ENCODE data around the gene ITGBL1. TPM values are rescaled to one million over a fixed set of nuclear protein-coding genes. Genes with fewer than 3 reads are reported as not detected.

ITGBL1 gene
- total RNA-seq, 6 experiments from 2014 or later, result 0.64 to 3.8 (median 1.6) TPM

- 57% methylated on average over 2 of the region's 2 CpGs for WGBS (ENCODE audit: insufficient coverage, low coverage, low lambda C conversion rate, missing lambda C conversion rate)
- intact Hi-C loops (cut with DNase I), result no loop called here
- ATAC-seq (no peak), DNase-seq (no peak)
- Histone ChIP-seq H3K27me3 (peaks cover 0 to 4% of the 10 kb centered on the region in 2 donors), H3K4me1 (peaks cover 0 to 4% (median 0%) of the 10 kb centered on the region in 4 donors), H3K4me3 (no peak overlapping the region), H3K27ac (no peak overlapping the region), H3K36me3 (no peaks in the 10 kb centered on the region), H3K9me3 (no peaks in the 10 kb centered on the region)
- TF ChIP-seq POLR2A (IDR thresholded peaks at IDR 0.05) (no peak), CTCF (IDR thresholded peaks at IDR 0.05) (no peak)
Measured at GRCh38 chr13:101454767-101455166, 2.3 kb downstream of the ITGBL1 start.

GRCh38 chr13:101455863-101456262 is 3.4 kb downstream of the ITGBL1 start:
- 30% methylated on average over 3 of the region's 3 CpGs for WGBS (ENCODE audit: insufficient coverage, low coverage, low lambda C conversion rate, missing lambda C conversion rate)
- H3K27ac ChIP-seq, result no peak overlapping the region
- DNase-seq, result no peak
- ATAC-seq, result no peak
- no peak for TF ChIP-seq CTCF (IDR thresholded peaks at IDR 0.05)
- no peak for TF ChIP-seq POLR2A (IDR thresholded peaks at IDR 0.05)
- no peaks in the 10 kb centered on the region for H3K9me3 ChIP-seq
- peaks cover 0 to 4% of the 10 kb centered on the region in 2 donors for H3K27me3 ChIP-seq
- no peak overlapping the region for H3K4me3 ChIP-seq
- H3K36me3 ChIP-seq, result no peaks in the 10 kb centered on the region
- peaks cover 0 to 4% (median 0%) of the 10 kb centered on the region in 4 donors for H3K4me1 ChIP-seq
- intact Hi-C loops (cut with DNase I), result no loop called here

GRCh38 chr13:101457176-101457575 is 4.7 kb downstream of the ITGBL1 start:
- intact Hi-C loops (cut with DNase I), result no loop called here
- Histone ChIP-seq H3K36me3 (no peaks in the 10 kb centered on the region), H3K27me3 (peaks cover 0 to 4% of the 10 kb centered on the region in 2 donors), H3K4me3 (no peak overlapping the region), H3K9me3 (no peaks in the 10 kb centered on the region), H3K4me1 (peaks cover 0 to 4% (median 0%) of the 10 kb centered on the region in 4 donors), H3K27ac (no peak overlapping the region)
- WGBS (ENCODE audit: insufficient coverage, low coverage, low lambda C conversion rate, missing lambda C conversion rate), result 76% methylated on average over 2 of the region's 2 CpGs
- no peak for ATAC-seq
- TF ChIP-seq POLR2A (IDR thresholded peaks at IDR 0.05), result no peak
- no peak for TF ChIP-seq CTCF (IDR thresholded peaks at IDR 0.05)
- DNase-seq, result no peak

GRCh38 chr13:101465877-101466276 is 13.4 kb downstream of the ITGBL1 start:
- H3K27me3 ChIP-seq, result no peaks in the 10 kb centered on the region
- no peak overlapping the region for H3K4me3 ChIP-seq
- DNase-seq (no peak), ATAC-seq (no peak)
- no peaks in the 10 kb centered on the region for H3K4me1 ChIP-seq
- H3K36me3 ChIP-seq, result no peaks in the 10 kb centered on the region
- H3K27ac ChIP-seq, result no peak overlapping the region
- H3K9me3 ChIP-seq, result no peaks in the 10 kb centered on the region
- no peak for TF ChIP-seq CTCF (IDR thresholded peaks at IDR 0.05)
- TF ChIP-seq POLR2A (IDR thresholded peaks at IDR 0.05), result no peak
- intact Hi-C loops (cut with DNase I), result no loop called here
- 71% methylated on average over 3 of the region's 3 CpGs for WGBS (ENCODE audit: insufficient coverage, low coverage, low lambda C conversion rate, missing lambda C conversion rate)

GRCh38 chr13:101467415-101467814 is 14.9 kb downstream of the ITGBL1 start:
- Histone ChIP-seq H3K27me3 (no peaks in the 10 kb centered on the region), H3K4me3 (no peak overlapping the region), H3K36me3 (no peaks in the 10 kb centered on the region), H3K9me3 (no peaks in the 10 kb centered on the region), H3K4me1 (no peaks in the 10 kb centered on the region), H3K27ac (no peak overlapping the region)
- no peak for ATAC-seq
- intact Hi-C loops (cut with DNase I), result no loop called here
- no peak for DNase-seq
- TF ChIP-seq CTCF (IDR thresholded peaks at IDR 0.05) (no peak), POLR2A (IDR thresholded peaks at IDR 0.05) (no peak)
- 52% methylated on average over 4 of the region's 4 CpGs for WGBS (ENCODE audit: insufficient coverage, low coverage, low lambda C conversion rate, missing lambda C conversion rate)
